Activated naive CD4-positive, alpha-beta T cell treated with anti-CD3 and anti-CD28 coated beads, Interleukin-2, amount 10 ng/mL, durations not matched to agents 7 days and 5 days (primary cell): ENCODE data around the gene NPAS3.

Experiments
- CTCF ChIA-PET: fragments of 350-600 bp; sonication (Branson Sonifier 250); formaldehyde crosslinking; loops from one replicate; lab custom pipeline; 2021; ENCODE audit warnings: antibody characterized with exemption; lab: Charles Lee
- DNase-seq: peaks from one replicate; pipeline ENCODE4 v3.0.0-alpha.2; 2020
- H3K27ac Mint-ChIP-seq: one replicate; pipeline ENCODE4 v1.8.0; 2021; ENCODE audit warnings: mild to moderate bottlenecking, moderate library complexity, mixed read lengths
- H3K27me3 Mint-ChIP-seq: one replicate; pipeline ENCODE4 v1.8.0; 2021; ENCODE audit warnings: mild to moderate bottlenecking, mixed read lengths
- H3K36me3 Mint-ChIP-seq: one replicate; pipeline ENCODE4 v1.8.0; 2021; ENCODE audit warnings: mixed read lengths
- H3K4me1 Mint-ChIP-seq: one replicate; pipeline ENCODE4 v1.8.0; 2021; ENCODE audit warnings: mixed read lengths
- H3K4me3 Mint-ChIP-seq: one replicate; pipeline ENCODE4 v1.8.0; 2021; ENCODE audit warnings: mild to moderate bottlenecking, moderate library complexity, mixed read lengths
- H3K9me3 Mint-ChIP-seq: one replicate; pipeline ENCODE4 v1.8.0; 2021; ENCODE audit warnings: mixed read lengths

The NPAS3 gene

DNA sequence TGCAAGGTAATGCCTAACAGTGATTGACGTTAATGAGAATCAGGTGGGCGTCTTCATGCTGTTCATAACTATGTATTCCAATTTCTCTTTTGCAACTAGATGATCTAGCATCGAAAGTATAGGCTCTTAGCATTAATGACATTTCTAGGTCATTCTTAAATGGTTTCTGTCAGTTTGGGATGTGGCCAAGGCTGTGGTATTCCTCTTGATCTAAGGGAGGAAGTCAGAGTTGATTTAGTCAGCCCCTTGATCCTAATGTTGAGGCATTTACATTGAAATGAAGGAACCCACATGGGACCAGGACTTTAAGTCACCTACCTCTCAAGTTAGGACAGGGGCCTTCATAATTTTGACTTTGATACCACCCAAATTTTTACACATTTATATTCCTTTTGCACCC is 448.1 kb downstream of the NPAS3 start:
- Mint-ChIP-seq H3K4me1 (no peaks in the 10 kb centered on the region), H3K27ac (no peak overlapping the region), H3K27me3 (no peaks in the 10 kb centered on the region), H3K9me3 (no peaks in the 10 kb centered on the region), H3K36me3 (no peaks in the 10 kb centered on the region), H3K4me3 (no peak overlapping the region)
- DNase-seq, result no peak
- CTCF ChIA-PET, result no interaction called here

DNA sequence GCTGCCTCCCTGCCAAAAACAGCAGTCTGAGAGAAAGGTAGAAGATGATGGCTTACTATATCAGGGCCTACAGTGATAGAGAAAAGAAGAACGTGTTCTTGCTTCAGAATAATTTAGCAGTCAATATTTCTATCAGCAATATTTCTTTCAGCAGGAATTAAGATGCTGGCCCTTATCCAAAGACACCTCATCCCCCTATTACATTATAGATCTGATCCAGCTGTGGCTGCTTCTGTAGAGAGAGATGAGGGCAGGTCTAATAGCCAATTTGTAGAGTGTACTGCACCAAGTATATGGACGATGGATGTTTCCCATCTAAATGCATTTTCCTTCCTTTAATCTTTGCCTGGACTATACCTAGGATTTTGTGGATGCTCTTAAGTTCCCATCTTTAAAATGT is 451.7 kb downstream of the NPAS3 start:
- Mint-ChIP-seq H3K4me1 (no peaks in the 10 kb centered on the region), H3K27ac (no peak overlapping the region), H3K27me3 (no peaks in the 10 kb centered on the region), H3K36me3 (no peaks in the 10 kb centered on the region), H3K9me3 (no peaks in the 10 kb centered on the region), H3K4me3 (no peak overlapping the region)
- DNase-seq, result no peak
- CTCF ChIA-PET, result no interaction called here

DNA sequence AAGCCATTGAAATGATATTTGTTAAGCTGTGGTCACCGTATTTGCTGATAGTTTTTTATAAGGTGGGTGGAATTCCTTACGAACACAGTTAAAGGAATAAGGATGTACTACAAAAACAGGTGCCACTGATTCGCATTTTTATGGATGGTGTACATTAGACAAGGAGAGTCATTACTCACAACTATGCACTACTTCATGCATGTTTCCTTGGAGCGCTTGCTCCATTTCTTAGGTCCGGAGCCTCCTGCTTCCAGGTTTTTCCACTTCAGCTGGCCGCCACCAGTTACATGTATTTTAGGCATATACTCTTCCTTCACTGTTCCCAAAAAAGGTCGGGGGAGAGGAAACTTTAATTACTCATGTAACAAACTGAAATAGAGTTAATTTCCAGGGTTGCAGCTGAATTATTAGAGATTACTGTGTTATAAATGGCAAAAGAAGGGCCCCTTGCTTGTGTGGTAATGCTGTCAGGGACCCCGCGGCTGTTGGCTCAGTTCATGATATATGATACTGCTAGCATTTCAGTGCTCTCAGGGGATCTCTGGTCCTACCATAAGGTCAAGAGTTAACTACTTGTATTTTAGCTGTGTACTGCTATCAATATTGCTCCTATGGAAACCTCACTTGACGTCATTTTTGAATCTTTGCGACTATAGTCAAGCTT is 454.7 kb downstream of the NPAS3 start:
- no peaks in the 10 kb centered on the region for H3K36me3 Mint-ChIP-seq
- no peak for DNase-seq
- H3K4me3 Mint-ChIP-seq, result no peak overlapping the region
- H3K27me3 Mint-ChIP-seq, result no peaks in the 10 kb centered on the region
- H3K27ac Mint-ChIP-seq, result no peak overlapping the region
- H3K4me1 Mint-ChIP-seq, result no peaks in the 10 kb centered on the region
- CTCF ChIA-PET, result no interaction called here
- H3K9me3 Mint-ChIP-seq, result no peaks in the 10 kb centered on the region

DNA sequence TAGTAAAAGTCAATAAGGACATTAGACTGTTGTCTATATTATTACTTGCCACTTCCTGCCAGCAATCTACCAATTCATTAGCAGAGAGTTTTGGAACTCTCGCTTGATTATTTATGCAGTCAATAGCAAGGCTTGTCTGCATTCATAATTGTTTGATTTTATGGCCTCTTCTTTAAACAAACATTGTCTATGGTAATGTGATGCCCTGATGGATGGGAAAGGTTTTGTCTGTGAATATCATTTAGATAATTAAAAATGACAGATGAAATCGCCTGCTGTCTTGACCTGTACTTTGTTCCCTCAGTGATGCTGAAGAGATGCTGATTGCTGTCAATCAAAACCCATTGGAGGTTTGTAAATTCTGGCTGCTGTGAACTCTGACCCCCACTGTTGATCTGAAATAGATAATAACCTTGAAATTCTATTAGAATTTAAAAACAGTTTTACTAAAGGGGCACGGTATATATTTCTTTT is 455.3 kb downstream of the NPAS3 start:
- Mint-ChIP-seq H3K27ac (no peak overlapping the region), H3K27me3 (no peaks in the 10 kb centered on the region), H3K9me3 (no peaks in the 10 kb centered on the region), H3K36me3 (no peaks in the 10 kb centered on the region), H3K4me1 (no peaks in the 10 kb centered on the region), H3K4me3 (no peak overlapping the region)
- no peak for DNase-seq
- CTCF ChIA-PET, result interaction anchor here (1.0 kb wide), 1 partner anchor 11 kb away, joined by 3 read pairs; no protein-coding TSS in a partner anchor

DNA sequence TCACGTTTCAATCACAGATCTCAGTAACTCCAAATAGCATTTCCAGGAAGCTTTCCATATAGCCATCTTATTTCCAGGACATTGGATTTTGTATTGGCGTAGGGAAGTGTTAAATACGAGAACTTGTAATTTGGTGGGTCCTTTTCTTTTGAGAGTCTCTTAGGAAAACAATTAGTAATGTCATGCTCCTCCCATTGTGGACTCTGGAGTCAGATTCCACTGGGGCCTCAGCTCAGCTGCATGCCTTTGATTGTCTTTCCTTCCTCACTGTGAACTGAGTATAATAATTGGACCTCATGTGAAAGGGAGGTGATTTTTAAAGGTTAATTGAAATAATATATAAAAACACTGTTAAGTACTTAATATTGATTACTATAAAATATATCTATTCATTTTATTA is 462.6 kb downstream of the NPAS3 start:
- H3K27ac Mint-ChIP-seq, result no peak overlapping the region
- no peak for DNase-seq
- no peaks in the 10 kb centered on the region for H3K9me3 Mint-ChIP-seq
- CTCF ChIA-PET, result no interaction called here
- H3K4me1 Mint-ChIP-seq, result no peaks in the 10 kb centered on the region
- no peak overlapping the region for H3K4me3 Mint-ChIP-seq
- no peaks in the 10 kb centered on the region for H3K27me3 Mint-ChIP-seq
- H3K36me3 Mint-ChIP-seq, result no peaks in the 10 kb centered on the region

DNA sequence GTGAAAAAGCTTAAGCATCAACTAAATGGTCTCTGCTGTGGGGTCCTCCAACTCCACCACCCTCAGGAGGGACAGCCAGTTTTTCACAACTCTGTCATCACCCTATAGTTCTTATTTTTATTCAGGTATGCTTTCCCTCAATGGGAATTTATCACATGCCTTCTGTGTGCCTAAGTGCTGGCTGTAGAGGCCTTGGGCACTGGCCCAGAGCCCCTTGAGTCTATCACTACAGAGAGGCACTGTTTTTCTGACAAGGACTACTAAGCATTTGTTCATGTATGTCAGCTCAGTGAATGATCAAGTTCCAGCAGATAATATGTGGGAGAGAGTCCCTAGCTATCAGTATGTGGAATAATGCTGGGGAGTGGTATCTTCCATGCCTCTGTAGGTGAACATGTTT is 463.9 kb downstream of the NPAS3 start:
- H3K36me3 Mint-ChIP-seq, result no peaks in the 10 kb centered on the region
- H3K9me3 Mint-ChIP-seq, result no peaks in the 10 kb centered on the region
- DNase-seq, result no peak
- no peaks in the 10 kb centered on the region for H3K27me3 Mint-ChIP-seq
- no peak overlapping the region for H3K27ac Mint-ChIP-seq
- H3K4me1 Mint-ChIP-seq, result no peaks in the 10 kb centered on the region
- no peak overlapping the region for H3K4me3 Mint-ChIP-seq
- CTCF ChIA-PET, result no interaction called here

DNA sequence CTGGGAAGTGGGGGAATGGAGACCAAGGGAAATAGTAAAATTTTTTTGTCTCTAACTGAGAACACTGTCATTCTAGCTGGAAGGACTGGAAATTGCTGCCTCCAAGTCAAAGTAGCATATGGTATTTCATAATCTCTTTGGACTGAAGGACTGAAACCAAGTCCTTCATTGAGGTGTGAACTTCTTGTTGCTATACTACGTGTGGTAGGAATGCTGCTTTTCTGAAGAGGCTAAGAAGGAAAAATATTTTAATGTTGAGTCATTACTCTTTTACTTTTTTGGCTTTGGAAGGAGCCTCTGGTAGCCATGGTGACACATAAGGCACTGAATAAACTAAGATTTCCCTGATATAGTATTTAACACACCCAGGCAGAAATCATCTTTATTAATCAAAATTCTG is 465.4 kb downstream of the NPAS3 start:
- CTCF ChIA-PET, result no interaction called here

DNA sequence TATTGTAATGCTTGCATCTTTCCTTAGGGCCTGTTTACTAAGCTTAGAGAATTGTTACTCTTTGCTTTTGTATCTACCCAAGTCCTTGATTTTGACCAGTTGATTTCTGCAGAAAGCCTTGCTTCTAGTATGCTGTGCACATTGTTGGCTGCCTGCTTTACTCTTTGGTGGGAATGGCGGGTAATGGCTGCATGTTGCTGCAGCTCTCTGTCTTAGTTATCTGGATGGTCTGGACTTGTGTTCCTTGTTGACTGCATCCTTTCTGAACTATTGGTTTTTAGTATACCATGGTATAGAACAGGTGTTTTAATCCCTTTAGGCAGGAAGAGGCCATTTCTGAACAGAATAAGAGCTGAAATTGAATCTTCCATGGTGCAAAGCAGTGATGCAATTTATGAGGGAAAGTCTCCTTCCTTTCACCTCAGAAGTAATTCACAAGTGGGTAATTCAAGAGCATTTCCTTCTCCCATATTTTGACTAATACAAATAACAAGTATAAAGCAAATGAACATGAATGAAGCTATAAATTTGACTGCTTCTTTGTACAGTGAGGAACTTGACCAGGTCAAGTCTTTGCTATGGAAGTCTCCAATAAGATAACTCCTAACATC is 466.4 kb downstream of the NPAS3 start:
- no peak overlapping the region for H3K4me3 Mint-ChIP-seq
- CTCF ChIA-PET, result interaction anchor here (0.9 kb wide), 1 partner anchor 11 kb away, joined by 3 read pairs; no protein-coding TSS in a partner anchor
- H3K4me1 Mint-ChIP-seq, result no peaks in the 10 kb centered on the region
- H3K27me3 Mint-ChIP-seq, result no peaks in the 10 kb centered on the region
- H3K27ac Mint-ChIP-seq, result no peak overlapping the region
- no peaks in the 10 kb centered on the region for H3K9me3 Mint-ChIP-seq
- DNase-seq, result no peak
- H3K36me3 Mint-ChIP-seq, result no peaks in the 10 kb centered on the region

More for the DNA sequence above, 465.4 kb downstream of the NPAS3 start:
- Mint-ChIP-seq H3K4me3 (no peak overlapping the region), H3K27me3 (no peaks in the 10 kb centered on the region), H3K36me3 (no peaks in the 10 kb centered on the region), H3K27ac (no peak overlapping the region), H3K9me3 (no peaks in the 10 kb centered on the region), H3K4me1 (no peaks in the 10 kb centered on the region)
- DNase-seq, result no peak

DNA sequence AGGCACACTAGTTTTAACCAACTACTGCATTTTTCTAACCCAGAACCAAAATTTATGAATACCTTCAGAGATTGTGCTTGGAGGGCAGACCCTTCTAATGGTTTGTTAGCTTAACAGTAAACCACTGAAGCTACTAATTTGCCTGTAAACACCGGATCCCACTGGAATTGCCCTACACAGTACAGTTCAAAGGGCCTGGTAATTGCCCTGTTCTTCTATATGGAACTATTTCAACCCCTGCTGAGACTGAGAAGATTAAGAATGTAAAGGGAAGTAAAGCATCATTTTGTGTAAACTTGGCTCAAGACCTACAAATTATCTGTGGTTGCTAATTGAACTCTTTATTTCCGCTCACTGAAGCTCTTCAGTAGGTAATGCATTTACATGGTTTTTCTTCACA is 468.1 kb downstream of the NPAS3 start:
- H3K9me3 Mint-ChIP-seq, result peaks cover 2% of the 10 kb centered on the region
- H3K27ac Mint-ChIP-seq, result no peak overlapping the region
- no peak overlapping the region for H3K4me3 Mint-ChIP-seq
- H3K27me3 Mint-ChIP-seq, result no peaks in the 10 kb centered on the region
- H3K4me1 Mint-ChIP-seq, result no peaks in the 10 kb centered on the region
- CTCF ChIA-PET, result no interaction called here
- H3K36me3 Mint-ChIP-seq, result no peaks in the 10 kb centered on the region
- no peak for DNase-seq

DNA sequence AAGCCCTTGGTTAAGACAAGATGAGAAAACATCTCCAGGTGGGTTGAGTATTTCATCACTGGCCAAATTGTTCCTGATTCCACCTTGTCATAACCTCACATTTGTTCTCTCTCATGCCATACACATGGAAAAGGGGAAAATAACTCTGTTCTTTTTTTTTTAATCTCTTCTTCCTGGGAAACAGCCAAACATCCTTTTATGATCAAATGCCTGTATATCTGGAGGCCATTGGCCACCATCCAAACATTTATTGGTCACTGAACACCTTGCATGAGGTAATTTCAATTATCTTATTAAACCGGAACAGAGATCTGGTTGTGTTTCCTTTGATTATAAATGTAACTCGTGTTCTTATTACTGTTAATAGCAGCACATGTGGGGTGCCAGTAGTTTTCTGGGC is 469.6 kb downstream of the NPAS3 start:
- CTCF ChIA-PET, result no interaction called here
- Mint-ChIP-seq H3K9me3 (peaks cover 2% of the 10 kb centered on the region), H3K27me3 (peaks cover under 1% of the 10 kb centered on the region), H3K27ac (no peak overlapping the region), H3K36me3 (no peaks in the 10 kb centered on the region), H3K4me1 (no peaks in the 10 kb centered on the region), H3K4me3 (no peak overlapping the region)
- no peak for DNase-seq

DNA sequence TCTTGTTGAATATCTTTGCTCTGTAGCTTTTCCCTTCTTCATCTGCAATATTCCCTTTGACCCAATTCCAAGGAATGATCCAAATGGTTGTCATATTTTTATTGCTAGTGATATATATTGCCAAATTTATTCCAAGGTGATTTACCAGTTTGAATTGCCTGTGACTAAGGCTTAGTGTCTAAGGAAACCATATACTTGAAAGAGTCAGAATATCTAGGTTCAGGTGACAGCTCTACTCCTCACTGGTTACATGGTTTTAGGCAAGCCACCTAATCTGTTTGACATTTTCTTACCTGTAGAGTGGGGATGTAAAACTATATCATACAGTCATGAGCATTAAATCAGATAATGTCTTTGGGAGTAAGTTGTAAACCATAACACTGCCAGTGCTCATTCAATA is 473.8 kb downstream of the NPAS3 start:
- CTCF ChIA-PET, result no interaction called here
- Mint-ChIP-seq H3K27ac (no peak overlapping the region), H3K36me3 (no peaks in the 10 kb centered on the region), H3K4me1 (no peaks in the 10 kb centered on the region), H3K27me3 (peaks cover 4% of the 10 kb centered on the region), H3K9me3 (peaks cover 2% of the 10 kb centered on the region), H3K4me3 (no peak overlapping the region)
- no peak for DNase-seq

DNA sequence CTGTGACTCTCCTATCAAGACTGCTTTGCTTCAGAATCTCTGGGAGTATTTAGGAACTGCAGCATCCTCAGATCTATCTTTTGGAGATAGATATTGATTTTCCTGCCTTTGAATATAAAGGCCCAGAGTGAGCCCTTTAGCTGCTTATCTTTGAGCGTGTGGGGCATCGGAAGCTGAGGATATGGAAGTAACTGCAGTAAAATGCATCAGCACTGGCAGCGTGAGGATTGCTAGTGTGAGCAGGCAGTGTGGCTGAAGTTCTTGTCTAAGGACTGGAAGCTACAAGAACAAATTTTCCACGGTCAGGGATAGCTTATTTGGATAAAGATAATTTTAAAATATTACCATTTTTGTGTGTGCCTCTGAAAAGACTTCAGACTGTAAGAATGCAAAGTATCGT is 474.7 kb downstream of the NPAS3 start:
- no peak for DNase-seq
- CTCF ChIA-PET, result no interaction called here
- Mint-ChIP-seq H3K4me3 (no peak overlapping the region), H3K9me3 (peaks cover 2% of the 10 kb centered on the region), H3K36me3 (no peaks in the 10 kb centered on the region), H3K27me3 (peaks cover 4% of the 10 kb centered on the region), H3K4me1 (no peaks in the 10 kb centered on the region), H3K27ac (no peak overlapping the region)

DNA sequence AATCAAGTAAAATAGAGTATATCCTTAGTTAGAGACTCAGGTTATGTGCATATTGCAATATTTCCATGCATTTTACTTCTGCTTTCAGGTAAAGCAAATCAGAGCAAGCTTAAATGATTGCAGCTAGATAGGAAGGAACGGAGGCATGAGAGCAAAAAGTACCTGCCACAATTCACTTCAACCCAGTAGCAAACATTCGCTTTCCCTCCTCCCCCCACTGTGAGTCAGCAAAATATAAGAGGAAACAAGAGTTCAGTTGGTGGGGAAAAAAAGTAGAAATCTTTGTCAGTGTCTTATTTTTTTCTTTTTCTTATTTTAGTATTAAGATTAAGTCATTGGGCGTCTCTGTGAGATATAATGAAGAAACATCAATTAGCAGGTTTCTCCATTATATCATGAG is 475.4 kb downstream of the NPAS3 start:
- no peaks in the 10 kb centered on the region for H3K36me3 Mint-ChIP-seq
- peaks cover 4% of the 10 kb centered on the region for H3K27me3 Mint-ChIP-seq
- H3K4me3 Mint-ChIP-seq, result no peak overlapping the region
- peaks cover 2% of the 10 kb centered on the region for H3K9me3 Mint-ChIP-seq
- CTCF ChIA-PET, result no interaction called here
- no peak overlapping the region for H3K27ac Mint-ChIP-seq
- no peaks in the 10 kb centered on the region for H3K4me1 Mint-ChIP-seq
- no peak for DNase-seq

DNA sequence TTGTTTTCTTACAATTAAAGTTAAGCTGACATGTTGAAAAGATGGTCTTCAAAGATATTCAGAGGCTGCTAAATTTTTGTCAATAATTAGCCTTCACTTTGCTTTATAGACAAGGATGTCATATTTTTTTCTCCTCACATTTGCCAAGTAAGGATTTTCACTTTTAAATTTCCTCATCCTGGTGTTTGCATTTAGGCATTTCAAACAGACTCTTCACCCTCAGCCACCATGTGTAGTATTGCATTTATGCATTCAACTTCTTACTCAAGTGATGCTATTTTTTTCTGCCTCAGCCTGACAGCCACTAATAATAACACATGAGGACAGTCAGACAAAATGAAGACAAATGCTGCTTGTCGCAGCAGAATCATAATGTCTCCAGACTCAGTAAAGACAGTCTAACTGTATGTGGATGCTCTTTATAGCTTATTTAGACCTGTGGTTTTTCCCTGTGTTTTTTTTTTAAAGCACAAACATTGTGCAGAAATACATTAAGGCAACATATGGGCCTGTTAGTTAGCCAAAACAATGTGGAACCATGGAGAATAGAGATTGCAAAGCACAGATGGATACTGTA is 481.5 kb downstream of the NPAS3 start:
- DNase-seq, result no peak
- H3K9me3 Mint-ChIP-seq, result no peaks in the 10 kb centered on the region
- no peak overlapping the region for H3K27ac Mint-ChIP-seq
- no peaks in the 10 kb centered on the region for H3K4me1 Mint-ChIP-seq
- CTCF ChIA-PET, result no interaction called here
- H3K36me3 Mint-ChIP-seq, result no peaks in the 10 kb centered on the region
- no peaks in the 10 kb centered on the region for H3K27me3 Mint-ChIP-seq
- no peak overlapping the region for H3K4me3 Mint-ChIP-seq

DNA sequence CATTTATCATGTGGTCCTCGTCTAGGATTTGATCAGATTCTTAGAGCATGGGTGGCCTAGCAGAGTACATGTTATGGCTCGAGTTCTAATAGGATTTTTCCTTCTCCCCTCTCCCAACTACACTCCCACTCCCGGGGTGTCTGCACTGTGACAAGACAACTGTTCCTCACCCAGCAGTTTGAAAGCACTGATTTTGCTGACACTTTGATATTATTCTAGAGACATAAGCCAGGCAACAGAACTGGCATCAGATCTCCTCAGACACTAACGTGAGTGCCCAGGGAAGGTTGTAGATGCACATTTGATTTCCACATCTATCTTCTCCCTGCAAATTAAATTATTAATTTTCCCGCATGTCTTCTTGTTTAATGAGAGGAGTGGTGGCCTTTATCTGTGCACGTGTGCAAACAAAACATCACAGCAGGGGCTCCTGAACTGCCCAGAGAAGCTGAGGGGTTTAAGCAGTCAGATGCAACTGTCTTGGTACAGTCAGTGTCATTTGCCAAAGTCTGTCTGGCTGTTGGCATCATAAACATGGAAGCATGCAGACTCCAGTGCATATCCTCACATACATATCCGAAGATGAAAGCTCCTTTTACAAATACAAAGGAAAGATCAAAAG is 491.8 kb downstream of the NPAS3 start:
- Mint-ChIP-seq H3K36me3 (no peaks in the 10 kb centered on the region), H3K4me1 (no peaks in the 10 kb centered on the region), H3K27ac (no peak overlapping the region), H3K9me3 (no peaks in the 10 kb centered on the region), H3K27me3 (no peaks in the 10 kb centered on the region), H3K4me3 (no peak overlapping the region)
- no peak for DNase-seq
- CTCF ChIA-PET, result no interaction called here
